ENCODE measurements around the gene DENND5A.

DENND5A gene

GRCh38 chr11:9092853-9093778 is 172.0 kb downstream of the DENND5A start:
- no peak for DNase-seq

- no peak for DNase-seq
These were observed 173.1 kb downstream of the DENND5A start for GRCh38 chr11:9092072-9092471.

GRCh38 chr11:9091044-9091922 is 173.9 kb downstream of the DENND5A start, which contains the start of gene SCUBE2:
SCUBE2 (minus strand) TSS chr11:9091599; CDS start chr11:9091528, 71 bp downstream.
- no peak for DNase-seq

- DNase-seq: no peak
These were observed 174.6 kb downstream of the DENND5A start for GRCh38 chr11:9090488-9091043.

- DNase-seq: no peak
These were observed 175.5 kb downstream of the DENND5A start for GRCh38 chr11:9089636-9090035.

GRCh38 chr11:9089061-9089460 is 176.1 kb downstream of the DENND5A start:
- no peak for DNase-seq

Measured in effector CD8-positive, alpha-beta T cell (primary cell).